Hypothalamus (tissue), 51 donors: ENCODE data around the gene SEMA3E.
"Not testable (repeated sequence)": the region's sequence is repeated elsewhere in the genome, so short reads cannot be mapped to it uniquely, and the experiment has no call there.

Source experiments
- DNase-seq, 51 donors: peaks; one replicate each; lab custom pipeline; 2025; lab: John Stamatoyannopoulos, UW

The SEMA3E gene

GRCh38 chr7:83562960-83563359 is 86.0 kb downstream of the SEMA3E start:
- no peak for DNase-seq

- DNase-seq = no peak
Measured at GRCh38 chr7:83562289-83562688, 86.7 kb downstream of the SEMA3E start.

- DNase-seq = no peak
Measured at GRCh38 chr7:83559887-83560286, 89.1 kb downstream of the SEMA3E start.

- DNase-seq = not testable (repeated sequence)
Measured at GRCh38 chr7:83552556-83552955, 96.4 kb downstream of the SEMA3E start.

GRCh38 chr7:83550100-83550499 is 98.8 kb downstream of the SEMA3E start:
- DNase-seq = no peak

- no peak for DNase-seq
Measured at GRCh38 chr7:83548250-83548649, 100.7 kb downstream of the SEMA3E start.

GRCh38 chr7:83547526-83547925 is 101.4 kb downstream of the SEMA3E start:
- no peak for DNase-seq

GRCh38 chr7:83546586-83546985 is 102.4 kb downstream of the SEMA3E start:
- no peak for DNase-seq

GRCh38 chr7:83541187-83541960 is 107.6 kb downstream of the SEMA3E start:
- no peak for DNase-seq

- DNase-seq = no peak
Measured at GRCh38 chr7:83534488-83534887, 114.5 kb downstream of the SEMA3E start.

GRCh38 chr7:83532219-83532618 is 116.7 kb downstream of the SEMA3E start:
- DNase-seq = no peak

GRCh38 chr7:83531766-83532165 is 117.2 kb downstream of the SEMA3E start:
- DNase-seq = no peak

GRCh38 chr7:83528925-83529423 is 120.0 kb downstream of the SEMA3E start:
- DNase-seq = no peak

GRCh38 chr7:83524277-83525075 is 124.5 kb downstream of the SEMA3E start:
- DNase-seq = no peak

- no peak for DNase-seq
Measured at GRCh38 chr7:83520726-83521125, 128.2 kb downstream of the SEMA3E start.

GRCh38 chr7:83519240-83519639 is 129.7 kb downstream of the SEMA3E start:
- DNase-seq = no peak

GRCh38 chr7:83517035-83517700 is 131.8 kb downstream of the SEMA3E start:
- no peak for DNase-seq

- no peak for DNase-seq
Measured at GRCh38 chr7:83514977-83515376, 134.0 kb downstream of the SEMA3E start.

GRCh38 chr7:83509255-83510021 is 139.5 kb downstream of the SEMA3E start:
- DNase-seq = no peak

GRCh38 chr7:83504330-83504729 is 144.6 kb downstream of the SEMA3E start:
- no peak for DNase-seq
